ENCODE results near the gene HEATR1. TPM values are rescaled to one million over a fixed set of nuclear protein-coding genes. Genes with fewer than 3 reads are reported as not detected.

HEATR1 gene
- total and polyA plus RNA-seq, 2 donors (not counting 1 experiment from before 2014, with no cell fraction given) = 6.1 to 50.6 TPM

- WGBS (ENCODE audit: insufficient coverage) = no CpG with 5 or more reads among the region's 4 CpGs
- no peaks in the 10 kb centered on the region for H3K9me3 ChIP-seq (ENCODE audit: control extremely low read depth in 1 of 3, control insufficient read depth in 2 of 3, insufficient read depth in 1 of 3, low read length in 2 of 3)
- H3K79me2 ChIP-seq (ENCODE audit: control insufficient read depth, insufficient read depth, low read length) = no peaks in the 10 kb centered on the region
- no peak overlapping the region for H3K4me2 ChIP-seq (replicated peaks; ENCODE audit: low read depth, low read length, poor library complexity, severe bottlenecking)
- no peak overlapping the region for H3K27ac ChIP-seq (ENCODE audit: low read length in 2 of 2)
- no peak overlapping the region for H3K9ac ChIP-seq (ENCODE audit: low read length)
- no peaks in the 10 kb centered on the region for H3K27me3 Mint-ChIP-seq
- no peak for TF ChIP-seq EZH2 (IDR thresholded peaks at IDR 0.05; ENCODE audit: borderline replicate concordance, insufficient read depth, low read depth, low read length, poor library complexity, severe bottlenecking)
- no peak overlapping the region for H3K4me3 ChIP-seq (ENCODE audit: control extremely low read depth in 1 of 5, extremely low read depth in 1 of 5, insufficient read depth in 1 of 5, low read depth in 2 of 5, low read length in 4 of 5)
- no peak overlapping the region for H2AFZ ChIP-seq (ENCODE audit: insufficient read depth, low read depth, low read length, poor library complexity, severe bottlenecking)
- ChIA-PET POLR2A (no interaction called here), CTCF (no interaction called here)
- DNase-seq (no peak), ATAC-seq (ENCODE audit: low read depth) (no peak)
- no peak overlapping the region for H3K27ac Mint-ChIP-seq
- H3K4me3 Mint-ChIP-seq = no peak overlapping the region
- intact Hi-C loops (cut with micrococcal nuclease) = no loop called here
- no peaks in the 10 kb centered on the region for H3K4me1 Mint-ChIP-seq
- H3K9me3 Mint-ChIP-seq (ENCODE audit: insufficient read depth) = no peaks in the 10 kb centered on the region
- H3K27me3 ChIP-seq (replicated peaks in 1 of 4; ENCODE audit: control extremely low read depth in 1 of 4, control insufficient read depth in 3 of 4, insufficient read depth in 4 of 4, low read length in 3 of 4) = peaks cover 0 to 3% (median 0%) of the 10 kb centered on the region in 4 experiments
- no peaks in the 10 kb centered on the region for H3K4me1 ChIP-seq (ENCODE audit: control insufficient read depth in 2 of 2, insufficient read depth in 2 of 2, low read length in 2 of 2)
- no peaks in the 10 kb centered on the region for H3K36me3 ChIP-seq (replicated peaks in 1 of 2; ENCODE audit: control extremely low read depth in 1 of 2, control insufficient read depth in 1 of 2, extremely low read depth in 1 of 2, insufficient read depth in 2 of 2, low read length in 1 of 2)
- no peaks in the 10 kb centered on the region for H4K20me1 ChIP-seq (ENCODE audit: control insufficient read depth, insufficient read depth, low read length, poor library complexity, severe bottlenecking)
These were observed 89.4 kb downstream of the HEATR1 start for GRCh38 chr1:236514703-236515442.

GRCh38 chr1:236511735-236512418 is 92.4 kb downstream of the HEATR1 start:
- H3K4me3 Mint-ChIP-seq = no peak overlapping the region
- intact Hi-C loops (cut with micrococcal nuclease) = no loop called here
- no peak for TF ChIP-seq CTCF (IDR thresholded peaks at IDR 0.05)
- no peak for TF ChIP-seq EZH2 (IDR thresholded peaks at IDR 0.05; ENCODE audit: borderline replicate concordance, insufficient read depth, low read depth, low read length, poor library complexity, severe bottlenecking)
- no peaks in the 10 kb centered on the region for H3K9me3 ChIP-seq (ENCODE audit: control extremely low read depth in 1 of 3, control insufficient read depth in 2 of 3, insufficient read depth in 1 of 3, low read length in 2 of 3)
- no peaks in the 10 kb centered on the region for H3K36me3 ChIP-seq (replicated peaks in 1 of 2; ENCODE audit: control extremely low read depth in 1 of 2, control insufficient read depth in 1 of 2, extremely low read depth in 1 of 2, insufficient read depth in 2 of 2, low read length in 1 of 2)
- no peaks in the 10 kb centered on the region for H3K9me3 Mint-ChIP-seq (ENCODE audit: insufficient read depth)
- DNase-seq = no peak
- no peaks in the 10 kb centered on the region for H4K20me1 ChIP-seq (ENCODE audit: control insufficient read depth, insufficient read depth, low read length, poor library complexity, severe bottlenecking)
- H3K79me2 ChIP-seq (ENCODE audit: control insufficient read depth, insufficient read depth, low read length) = no peaks in the 10 kb centered on the region
- H3K27ac ChIP-seq (ENCODE audit: low read length in 2 of 2) = no peak overlapping the region
- ATAC-seq (ENCODE audit: low read depth) = no peak
- no peak overlapping the region for H2AFZ ChIP-seq (ENCODE audit: insufficient read depth, low read depth, low read length, poor library complexity, severe bottlenecking)
- H3K4me1 Mint-ChIP-seq = peaks cover 9% of the 10 kb centered on the region
- H3K27ac Mint-ChIP-seq = no peak overlapping the region
- POLR2A ChIA-PET = no interaction called here
- H3K27me3 Mint-ChIP-seq = no peaks in the 10 kb centered on the region
- WGBS (ENCODE audit: insufficient coverage) = 93% methylated on average over 7 of the region's 11 CpGs
- H3K4me2 ChIP-seq (replicated peaks; ENCODE audit: low read depth, low read length, poor library complexity, severe bottlenecking) = no peak overlapping the region
- CTCF ChIA-PET = interaction anchor here (1.2 kb wide), 1 partner anchor 11 kb away, joined by 3 read pairs; no protein-coding TSS in a partner anchor
- H3K4me3 ChIP-seq (ENCODE audit: control extremely low read depth in 1 of 5, extremely low read depth in 1 of 5, insufficient read depth in 1 of 5, low read depth in 2 of 5, low read length in 4 of 5) = no peak overlapping the region
- H3K4me1 ChIP-seq (ENCODE audit: control insufficient read depth in 2 of 2, insufficient read depth in 2 of 2, low read length in 2 of 2) = no peaks in the 10 kb centered on the region
- H3K27me3 ChIP-seq (replicated peaks in 1 of 4; ENCODE audit: control extremely low read depth in 1 of 4, control insufficient read depth in 3 of 4, insufficient read depth in 4 of 4, low read length in 3 of 4) = no peaks in the 10 kb centered on the region
- no peak overlapping the region for H3K9ac ChIP-seq (ENCODE audit: low read length)

Data from B cell (primary cell).